Fibroblast of skin of abdomen (primary cell): ENCODE data around the gene CDH7. TPM values are rescaled to one million over a fixed set of nuclear protein-coding genes. Genes with fewer than 3 reads are reported as not detected.
A peak's percentile ranks its signal among the peaks of the same experiment; 100 is the strongest.

ENCODE experiments used
- DNase-seq: peaks from one replicate; pipeline ENCODE4 v3.0.0-alpha.2; 2013
- polyA plus RNA-seq, 2 experiments: library from polyadenylated mRNA; unstranded; fragments of 120-200 nt; gene quantifications; one replicate each; pipeline ENCODE4 v1.2.1, GENCODE V29; 2013; ENCODE audit not compliant: insufficient read length in 2 of 2

Gene CDH7
- 0.01 TPM for polyA plus RNA-seq (2013, experiment 1 of 2; ENCODE audit: insufficient read length)
- polyA plus RNA-seq (2013, experiment 2 of 2; ENCODE audit: insufficient read length): 0.02 TPM

GRCh38 chr18:65750389-65751154, at the start of gene CDH7:
Gene CDH7, plus strand, starts transcription at chr18:65751012. Its CDS starts 11,831 bp downstream, at chr18:65762843.
- peak; percentile 12 for DNase-seq

GRCh38 chr18:65704046-65704445, 46.8 kb upstream of the CDH7 start:
- no peak for DNase-seq

- no peak for DNase-seq
Measured at GRCh38 chr18:65706646-65707045, 44.2 kb upstream of the CDH7 start.

GRCh38 chr18:65711493-65711892, 39.3 kb upstream of the CDH7 start:
- no peak for DNase-seq

- peak; percentile 6 for DNase-seq
Measured at GRCh38 chr18:65721619-65722018, 29.2 kb upstream of the CDH7 start.

GRCh38 chr18:65725251-65726050, 25.4 kb upstream of the CDH7 start:
- peak; percentile 4 for DNase-seq

GRCh38 chr18:65735155-65735554, 15.7 kb upstream of the CDH7 start:
- DNase-seq: no peak

GRCh38 chr18:65737471-65737955, 13.3 kb upstream of the CDH7 start:
- no peak for DNase-seq

GRCh38 chr18:65746936-65747335, 3.9 kb upstream of the CDH7 start:
- no peak for DNase-seq

- no peak for DNase-seq
Measured at GRCh38 chr18:65748321-65748720, 2.5 kb upstream of the CDH7 start.

GRCh38 chr18:65749841-65750240, 971 bp upstream of the CDH7 start:
- no peak for DNase-seq

- peak; percentile 2 for DNase-seq
Measured at GRCh38 chr18:65751155-65752085, 608 bp downstream of the CDH7 start.

GRCh38 chr18:65752625-65753325, 2.0 kb downstream of the CDH7 start:
- no peak for DNase-seq

- DNase-seq: peak; percentile 32
Measured at GRCh38 chr18:65753520-65753919, 2.7 kb downstream of the CDH7 start.

- DNase-seq: peak; percentile 72
Measured at GRCh38 chr18:65754121-65754520, 3.3 kb downstream of the CDH7 start.

- no peak for DNase-seq
Measured at GRCh38 chr18:65755616-65756015, 4.8 kb downstream of the CDH7 start.

GRCh38 chr18:65760457-65760856, 9.6 kb downstream of the CDH7 start:
- no peak for DNase-seq

- no peak for DNase-seq
Measured at GRCh38 chr18:65761636-65762295, 11.0 kb downstream of the CDH7 start.

GRCh38 chr18:65762556-65762955, 11.7 kb downstream of the CDH7 start:
- no peak for DNase-seq

- no peak for DNase-seq
Measured at GRCh38 chr18:65767406-65767805, 16.6 kb downstream of the CDH7 start.

- DNase-seq: no peak
Measured at GRCh38 chr18:65768120-65768778, 17.4 kb downstream of the CDH7 start.
